GM23338 (cell line): ENCODE results near the gene MYOZ3. TPM values are rescaled to one million over a fixed set of nuclear protein-coding genes. Genes with fewer than 3 reads are reported as not detected.

Source experiments
- ATAC-seq: fragments of 200-7000 bp; cut with Tn5 transposase; 3 replicates; pipeline ENCODE4 v1.9.1; 2020
- DNase-seq: peaks from one replicate; pipeline ENCODE4 v3.0.0-alpha.2; 2015; ENCODE audit warnings: low spot score
- H2AFZ ChIP-seq: fragments of 200-600 bp; sonication (generic); 2 replicates; pipeline ENCODE4 v1.8.0; 2016; ENCODE audit warnings: antibody characterized with exemption, mild to moderate bottlenecking, moderate library complexity
- H3F3A ChIP-seq: fragments of 200-600 bp; sonication (generic); replicated peaks from 2 replicates; pipeline ENCODE4 v1.8.0; 2017; ENCODE audit warnings: antibody characterized with exemption, mixed run types, low read depth
- H3K27ac ChIP-seq: fragments of 200-600 bp; sonication (generic); 2 replicates; pipeline ENCODE4 v1.6.1; 2016; ENCODE audit warnings: low read depth
- H3K27me3 ChIP-seq: fragments of 200-600 bp; sonication (generic); 2 replicates; pipeline ENCODE4 v1.8.0; 2016; ENCODE audit warnings: mild to moderate bottlenecking, mixed run types, moderate library complexity; ENCODE audit not compliant: insufficient read depth
- H3K36me3 ChIP-seq: fragments of 200-600 bp; sonication (generic); 2 replicates; pipeline ENCODE4 v1.8.0; 2016; ENCODE audit warnings: mild to moderate bottlenecking; ENCODE audit not compliant: insufficient read depth
- H3K4me1 ChIP-seq: fragments of 200-600 bp; sonication (generic); 2 replicates; pipeline ENCODE4 v1.8.0; 2016; ENCODE audit warnings: mild to moderate bottlenecking, moderate library complexity; ENCODE audit not compliant: insufficient read depth
- H3K4me2 ChIP-seq: fragments of 200-600 bp; sonication (generic); 2 replicates; pipeline ENCODE4 v1.7.1; 2017; ENCODE audit warnings: mixed run types
- H3K4me3 ChIP-seq: fragments of 200-600 bp; sonication (generic); 2 replicates; pipeline ENCODE4 v1.6.1; 2016; ENCODE audit warnings: mixed run types
- H3K79me2 ChIP-seq: fragments of 200-600 bp; sonication (generic); replicated peaks from 2 replicates; pipeline ENCODE4 v1.8.0; 2017; ENCODE audit warnings: mild to moderate bottlenecking; ENCODE audit not compliant: insufficient read depth
- H3K9me2 ChIP-seq: fragments of 200-600 bp; sonication (generic); 2 replicates; pipeline ENCODE4 v1.8.0; 2017; ENCODE audit not compliant: insufficient read depth
- H4K20me1 ChIP-seq: fragments of 200-600 bp; sonication (generic); replicated peaks from 2 replicates; pipeline ENCODE4 v1.8.0; 2017; ENCODE audit warnings: mild to moderate bottlenecking; ENCODE audit not compliant: insufficient read depth
- H3K27ac Mint-ChIP-seq: 2 replicates; pipeline ENCODE4 v1.8.0; 2020; ENCODE audit warnings: inconsistent platforms, mild to moderate bottlenecking, moderate library complexity, mixed read lengths
- H3K27me3 Mint-ChIP-seq: 3 replicates; pipeline ENCODE4 v1.8.0; 2022; ENCODE audit warnings: low read depth, mild to moderate bottlenecking, moderate library complexity, mixed read lengths, inconsistent platforms; ENCODE audit not compliant: insufficient read depth, poor library complexity
- H3K36me3 Mint-ChIP-seq: 3 replicates; pipeline ENCODE4 v1.8.0; 2021; ENCODE audit warnings: low read depth, mild to moderate bottlenecking, inconsistent platforms, moderate library complexity, mixed read lengths
- H3K4me1 Mint-ChIP-seq: 3 replicates; pipeline ENCODE4 v1.8.0; 2020; ENCODE audit warnings: mild to moderate bottlenecking, inconsistent platforms, mixed read lengths
- H3K4me3 Mint-ChIP-seq: 3 replicates; pipeline ENCODE4 v1.8.0; 2021; ENCODE audit warnings: moderate library complexity, mild to moderate bottlenecking, inconsistent platforms, mixed read lengths
- H3K9me3 Mint-ChIP-seq: 3 replicates; pipeline ENCODE4 v1.8.0; 2020; ENCODE audit warnings: moderate library complexity, mild to moderate bottlenecking, inconsistent platforms, mixed read lengths
- CREB1 ChIP-seq: fragments of 250-450 bp; sonication (Bioruptor Pico); IDR thresholded peaks from 2 replicates; pipeline ENCODE4 v1.5.0; 2020; ENCODE audit warnings: low read depth, mild to moderate bottlenecking, moderate library complexity
- EZH2 ChIP-seq: fragments of 200-600 bp; sonication (generic); IDR thresholded peaks from one replicate; pipeline ENCODE4 v1.8.0; 2017; ENCODE audit warnings: antibody characterized with exemption, mild to moderate bottlenecking, low read depth; ENCODE audit not compliant: unreplicated experiment
- EZH2phosphoT487 ChIP-seq: fragments of 200-600 bp; sonication (generic); IDR thresholded peaks from one replicate; pipeline ENCODE4 v1.8.1; 2018; ENCODE audit warnings: antibody characterized with exemption; ENCODE audit not compliant: unreplicated experiment
- JUNB ChIP-seq: IDR thresholded peaks from one replicate; pipeline ENCODE4 v1.6.1; 2016; ENCODE audit warnings: antibody characterized with exemption; ENCODE audit not compliant: unreplicated experiment
- POLR2AphosphoS5 ChIP-seq: IDR thresholded peaks from 2 replicates; pipeline ENCODE4 v1.6.1; 2016; ENCODE audit warnings: antibody characterized with exemption, low read depth
- STAT1 ChIP-seq: IDR thresholded peaks from one replicate; pipeline ENCODE4 v1.6.1; 2016; ENCODE audit warnings: antibody characterized with exemption; ENCODE audit not compliant: unreplicated experiment
- ZNF114 ChIP-seq: fragments of 250-450 bp; sonication (Bioruptor Pico); IDR thresholded peaks from 2 replicates; pipeline ENCODE4 v1.5.0; 2020; ENCODE audit warnings: mild to moderate bottlenecking, moderate library complexity
- ZNF331 ChIP-seq: fragments of 250-450 bp; sonication (Bioruptor Pico); IDR thresholded peaks from 2 replicates; pipeline ENCODE4 v1.5.0; 2020; ENCODE audit warnings: low read depth, mild to moderate bottlenecking, moderate library complexity
- polyA plus RNA-seq: library from polyadenylated mRNA; unstranded; fragments of >200 nt; fragmentation: Nextera tagmentation; extraction: Ambion mirVana; gene quantifications from 2 replicates; pipeline ENCODE4 v1.2.1, GENCODE V29; 2016
- total RNA-seq: library from RNA; depleted of rRNA; stranded (reverse); fragments of >200 nt; shearing (Covaris generic); gene quantifications from 2 replicates; pipeline ENCODE4 v1.2.3, GENCODE V29; 2014
- TF ChIP-seq, protein P1 (sequence below): fragments of 250-450 bp; sonication (Bioruptor Pico); IDR thresholded peaks from 2 replicates; pipeline ENCODE4 v1.5.0; 2020; ENCODE audit warnings: mild to moderate bottlenecking, moderate library complexity
- TF ChIP-seq, protein P2 (sequence below): IDR thresholded peaks from one replicate; pipeline ENCODE4 v1.6.1; 2018; ENCODE audit warnings: antibody characterized with exemption; ENCODE audit not compliant: unreplicated experiment

The MYOZ3 gene
- total and polyA plus RNA-seq, 2 experiments from 2014 or later = 12.7 to 13.8 TPM

DNA sequence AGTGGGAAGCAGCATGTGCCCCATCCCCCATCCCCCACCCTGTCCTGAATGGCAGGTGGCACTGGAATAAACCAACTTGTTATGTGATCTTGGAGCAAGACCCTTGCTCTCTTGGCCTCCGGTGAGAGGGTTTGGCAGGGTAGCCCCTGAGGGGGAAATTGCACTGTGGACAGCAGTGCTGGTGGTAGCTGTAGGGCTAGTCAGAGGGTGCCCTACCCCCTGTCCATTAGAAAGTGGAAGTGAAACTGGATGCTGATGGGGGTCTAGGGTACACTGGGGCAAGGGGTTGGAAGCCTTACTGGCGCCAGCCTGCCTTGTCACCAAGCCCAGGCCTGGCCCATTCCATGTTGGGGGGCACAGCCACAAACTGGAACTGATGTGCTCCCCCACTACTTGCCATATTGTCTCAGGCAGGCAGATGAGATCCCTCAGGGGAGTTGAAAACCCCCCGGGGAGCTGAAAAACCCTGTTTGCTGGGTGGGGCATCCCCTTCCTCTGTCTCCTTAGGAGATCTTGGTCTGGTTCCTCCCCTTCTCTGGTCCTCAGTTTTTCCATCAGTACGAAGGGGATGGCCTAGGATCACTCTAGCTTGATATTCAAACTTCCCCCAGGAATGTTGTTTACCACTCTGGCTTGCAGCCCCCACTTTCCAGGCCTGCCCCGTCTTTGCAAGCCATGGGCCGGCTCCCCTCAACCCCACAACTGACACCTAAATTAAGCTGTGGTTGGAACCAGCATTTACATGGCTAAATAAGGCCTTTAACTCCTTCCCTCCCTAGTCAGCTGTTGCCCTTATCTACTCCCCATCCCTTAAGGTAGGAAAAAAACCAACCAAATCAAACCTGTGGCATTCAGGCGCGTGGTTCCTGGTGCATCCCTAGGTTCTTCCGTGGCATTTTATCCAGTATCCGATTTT, 35.0 kb upstream of the MYOZ3 start (continued):
- TF ChIP-seq CREB1 (CRISPR knock-in tag) (no peak), JUNB (no peak), STAT1 (no peak), EZH2phosphoT487 (no peak), ZNF331 (CRISPR knock-in tag) (no peak), POLR2AphosphoS5 (no peak), ZNF114 (no peak), EZH2 (no peak)
- TF ChIP-seq, protein P1, sequence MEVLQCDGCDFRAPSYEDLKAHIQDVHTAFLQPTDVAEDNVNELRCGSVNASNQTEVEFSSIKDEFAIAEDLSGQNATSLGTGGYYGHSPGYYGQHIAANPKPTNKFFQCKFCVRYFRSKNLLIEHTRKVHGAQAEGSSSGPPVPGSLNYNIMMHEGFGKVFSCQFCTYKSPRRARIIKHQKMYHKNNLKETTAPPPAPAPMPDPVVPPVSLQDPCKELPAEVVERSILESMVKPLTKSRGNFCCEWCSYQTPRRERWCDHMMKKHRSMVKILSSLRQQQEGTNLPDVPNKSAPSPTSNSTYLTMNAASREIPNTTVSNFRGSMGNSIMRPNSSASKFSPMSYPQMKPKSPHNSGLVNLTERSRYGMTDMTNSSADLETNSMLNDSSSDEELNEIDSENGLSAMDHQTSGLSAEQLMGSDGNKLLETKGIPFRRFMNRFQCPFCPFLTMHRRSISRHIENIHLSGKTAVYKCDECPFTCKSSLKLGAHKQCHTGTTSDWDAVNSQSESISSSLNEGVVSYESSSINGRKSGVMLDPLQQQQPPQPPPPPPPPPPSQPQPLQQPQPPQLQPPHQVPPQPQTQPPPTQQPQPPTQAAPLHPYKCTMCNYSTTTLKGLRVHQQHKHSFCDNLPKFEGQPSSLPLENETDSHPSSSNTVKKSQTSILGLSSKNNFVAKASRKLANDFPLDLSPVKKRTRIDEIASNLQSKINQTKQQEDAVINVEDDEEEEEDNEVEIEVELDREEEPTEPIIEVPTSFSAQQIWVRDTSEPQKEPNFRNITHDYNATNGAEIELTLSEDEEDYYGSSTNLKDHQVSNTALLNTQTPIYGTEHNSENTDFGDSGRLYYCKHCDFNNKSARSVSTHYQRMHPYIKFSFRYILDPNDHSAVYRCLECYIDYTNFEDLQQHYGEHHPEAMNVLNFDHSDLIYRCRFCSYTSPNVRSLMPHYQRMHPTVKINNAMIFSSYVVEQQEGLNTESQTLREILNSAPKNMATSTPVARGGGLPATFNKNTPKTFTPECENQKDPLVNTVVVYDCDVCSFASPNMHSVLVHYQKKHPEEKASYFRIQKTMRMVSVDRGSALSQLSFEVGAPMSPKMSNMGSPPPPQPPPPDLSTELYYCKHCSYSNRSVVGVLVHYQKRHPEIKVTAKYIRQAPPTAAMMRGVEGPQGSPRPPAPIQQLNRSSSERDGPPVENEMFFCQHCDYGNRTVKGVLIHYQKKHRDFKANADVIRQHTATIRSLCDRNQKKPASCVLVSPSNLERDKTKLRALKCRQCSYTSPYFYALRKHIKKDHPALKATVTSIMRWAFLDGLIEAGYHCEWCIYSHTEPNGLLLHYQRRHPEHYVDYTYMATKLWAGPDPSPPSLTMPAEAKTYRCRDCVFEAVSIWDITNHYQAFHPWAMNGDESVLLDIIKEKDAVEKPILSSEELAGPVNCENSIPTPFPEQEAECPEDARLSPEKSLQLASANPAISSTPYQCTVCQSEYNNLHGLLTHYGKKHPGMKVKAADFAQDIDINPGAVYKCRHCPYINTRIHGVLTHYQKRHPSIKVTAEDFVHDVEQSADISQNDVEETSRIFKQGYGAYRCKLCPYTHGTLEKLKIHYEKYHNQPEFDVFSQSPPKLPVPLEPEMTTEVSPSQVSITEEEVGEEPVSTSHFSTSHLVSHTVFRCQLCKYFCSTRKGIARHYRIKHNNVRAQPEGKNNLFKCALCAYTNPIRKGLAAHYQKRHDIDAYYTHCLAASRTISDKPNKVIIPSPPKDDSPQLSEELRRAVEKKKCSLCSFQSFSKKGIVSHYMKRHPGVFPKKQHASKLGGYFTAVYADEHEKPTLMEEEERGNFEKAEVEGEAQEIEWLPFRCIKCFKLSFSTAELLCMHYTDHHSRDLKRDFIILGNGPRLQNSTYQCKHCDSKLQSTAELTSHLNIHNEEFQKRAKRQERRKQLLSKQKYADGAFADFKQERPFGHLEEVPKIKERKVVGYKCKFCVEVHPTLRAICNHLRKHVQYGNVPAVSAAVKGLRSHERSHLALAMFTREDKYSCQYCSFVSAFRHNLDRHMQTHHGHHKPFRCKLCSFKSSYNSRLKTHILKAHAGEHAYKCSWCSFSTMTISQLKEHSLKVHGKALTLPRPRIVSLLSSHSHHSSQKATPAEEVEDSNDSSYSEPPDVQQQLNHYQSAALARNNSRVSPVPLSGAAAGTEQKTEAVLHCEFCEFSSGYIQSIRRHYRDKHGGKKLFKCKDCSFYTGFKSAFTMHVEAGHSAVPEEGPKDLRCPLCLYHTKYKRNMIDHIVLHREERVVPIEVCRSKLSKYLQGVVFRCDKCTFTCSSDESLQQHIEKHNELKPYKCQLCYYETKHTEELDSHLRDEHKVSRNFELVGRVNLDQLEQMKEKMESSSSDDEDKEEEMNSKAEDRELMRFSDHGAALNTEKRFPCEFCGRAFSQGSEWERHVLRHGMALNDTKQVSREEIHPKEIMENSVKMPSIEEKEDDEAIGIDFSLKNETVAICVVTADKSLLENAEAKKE (CRISPR knock-in tag) = no peak

DNA sequence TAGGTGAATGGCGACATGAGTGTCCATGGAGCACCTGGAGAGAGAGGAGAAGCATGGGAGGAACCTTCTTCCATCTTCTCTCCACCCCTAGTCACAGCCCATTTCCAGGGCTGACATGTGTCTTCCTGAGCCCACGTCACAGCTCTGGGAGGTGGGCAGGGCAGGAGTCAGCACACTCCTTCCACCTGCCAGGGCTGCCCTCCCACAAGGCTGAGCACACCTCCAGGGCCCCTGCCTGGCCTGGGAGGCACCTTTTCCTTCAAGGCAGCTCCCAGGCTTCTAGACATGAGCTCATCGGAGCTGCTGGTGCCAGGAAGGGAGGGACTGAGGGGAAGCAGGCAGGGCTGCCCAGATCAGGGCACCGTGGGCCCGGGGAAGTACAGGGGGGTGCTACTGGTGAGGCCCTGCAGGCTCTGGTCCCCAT, 34.2 kb upstream of the MYOZ3 start:
- H3K36me3 Mint-ChIP-seq = no peaks in the 10 kb centered on the region; the same call in 2 of the 3 replicates
- H3F3A ChIP-seq = 0 out of 2 replicates have a peak, but pooled peaks cover 3% of the 10 kb centered on the region
- H3K79me2 ChIP-seq = no peaks in the 10 kb centered on the region
- H3K9me3 Mint-ChIP-seq = no peaks in the 10 kb centered on the region
- no peak for TF ChIP-seq STAT1
- TF ChIP-seq, protein P2, sequence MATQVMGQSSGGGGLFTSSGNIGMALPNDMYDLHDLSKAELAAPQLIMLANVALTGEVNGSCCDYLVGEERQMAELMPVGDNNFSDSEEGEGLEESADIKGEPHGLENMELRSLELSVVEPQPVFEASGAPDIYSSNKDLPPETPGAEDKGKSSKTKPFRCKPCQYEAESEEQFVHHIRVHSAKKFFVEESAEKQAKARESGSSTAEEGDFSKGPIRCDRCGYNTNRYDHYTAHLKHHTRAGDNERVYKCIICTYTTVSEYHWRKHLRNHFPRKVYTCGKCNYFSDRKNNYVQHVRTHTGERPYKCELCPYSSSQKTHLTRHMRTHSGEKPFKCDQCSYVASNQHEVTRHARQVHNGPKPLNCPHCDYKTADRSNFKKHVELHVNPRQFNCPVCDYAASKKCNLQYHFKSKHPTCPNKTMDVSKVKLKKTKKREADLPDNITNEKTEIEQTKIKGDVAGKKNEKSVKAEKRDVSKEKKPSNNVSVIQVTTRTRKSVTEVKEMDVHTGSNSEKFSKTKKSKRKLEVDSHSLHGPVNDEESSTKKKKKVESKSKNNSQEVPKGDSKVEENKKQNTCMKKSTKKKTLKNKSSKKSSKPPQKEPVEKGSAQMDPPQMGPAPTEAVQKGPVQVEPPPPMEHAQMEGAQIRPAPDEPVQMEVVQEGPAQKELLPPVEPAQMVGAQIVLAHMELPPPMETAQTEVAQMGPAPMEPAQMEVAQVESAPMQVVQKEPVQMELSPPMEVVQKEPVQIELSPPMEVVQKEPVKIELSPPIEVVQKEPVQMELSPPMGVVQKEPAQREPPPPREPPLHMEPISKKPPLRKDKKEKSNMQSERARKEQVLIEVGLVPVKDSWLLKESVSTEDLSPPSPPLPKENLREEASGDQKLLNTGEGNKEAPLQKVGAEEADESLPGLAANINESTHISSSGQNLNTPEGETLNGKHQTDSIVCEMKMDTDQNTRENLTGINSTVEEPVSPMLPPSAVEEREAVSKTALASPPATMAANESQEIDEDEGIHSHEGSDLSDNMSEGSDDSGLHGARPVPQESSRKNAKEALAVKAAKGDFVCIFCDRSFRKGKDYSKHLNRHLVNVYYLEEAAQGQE = no peak
- no peak for TF ChIP-seq ZNF331 (CRISPR knock-in tag)
- no peak overlapping the region for H3K4me3 Mint-ChIP-seq
- peaks cover 24% of the 10 kb centered on the region for H3K27me3 ChIP-seq
- H3K27me3 Mint-ChIP-seq = peaks cover 20% of the 10 kb centered on the region
- H3K4me2 ChIP-seq = no peak overlapping the region
- DNase-seq (no peak), ATAC-seq (no peak)
- H3K4me3 ChIP-seq = no peak overlapping the region
- no peak overlapping the region for H2AFZ ChIP-seq
- H3K27ac Mint-ChIP-seq = no peak overlapping the region
- no peaks in the 10 kb centered on the region for H4K20me1 ChIP-seq
- no peaks in the 10 kb centered on the region for H3K9me2 ChIP-seq
- H3K4me1 ChIP-seq = peaks cover 7% of the 10 kb centered on the region; the same call in 1 of the 2 replicates
- no peaks in the 10 kb centered on the region for H3K36me3 ChIP-seq
- no peak overlapping the region for H3K27ac ChIP-seq
- H3K4me1 Mint-ChIP-seq = peaks cover 15% of the 10 kb centered on the region
